GM12872 (cell line): ENCODE results near the gene KLK14.

Source experiments
- TF ChIP-seq, protein P1 (sequence below): IDR thresholded peaks from 3 replicates; pipeline ENCODE4 v1.5.1; 2011; ENCODE audit warnings: low read depth, mild to moderate bottlenecking, low read length, moderate library complexity; ENCODE audit not compliant: insufficient read depth

KLK14 gene

DNA sequence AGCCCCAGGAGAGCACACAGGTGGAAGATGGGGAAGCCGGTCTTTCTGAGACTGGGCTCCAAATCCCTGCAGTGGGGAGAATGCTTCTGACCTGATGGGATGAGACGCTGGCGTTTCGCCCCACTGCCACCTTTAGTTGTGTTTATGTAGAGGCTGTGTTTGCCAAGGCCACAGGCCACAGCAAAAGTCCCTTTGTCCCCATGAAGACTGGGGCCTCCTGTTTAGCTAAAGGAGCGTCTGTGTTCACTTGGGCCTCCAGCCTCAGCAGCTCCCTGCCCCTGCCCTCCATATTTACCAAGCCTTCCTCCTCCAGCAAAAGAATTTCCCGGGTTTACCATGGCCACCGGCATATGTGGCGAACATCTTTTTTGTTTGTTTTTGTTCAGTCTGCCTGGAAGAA is 10.4 kb upstream of the KLK14 start:
- TF ChIP-seq, protein P1, sequence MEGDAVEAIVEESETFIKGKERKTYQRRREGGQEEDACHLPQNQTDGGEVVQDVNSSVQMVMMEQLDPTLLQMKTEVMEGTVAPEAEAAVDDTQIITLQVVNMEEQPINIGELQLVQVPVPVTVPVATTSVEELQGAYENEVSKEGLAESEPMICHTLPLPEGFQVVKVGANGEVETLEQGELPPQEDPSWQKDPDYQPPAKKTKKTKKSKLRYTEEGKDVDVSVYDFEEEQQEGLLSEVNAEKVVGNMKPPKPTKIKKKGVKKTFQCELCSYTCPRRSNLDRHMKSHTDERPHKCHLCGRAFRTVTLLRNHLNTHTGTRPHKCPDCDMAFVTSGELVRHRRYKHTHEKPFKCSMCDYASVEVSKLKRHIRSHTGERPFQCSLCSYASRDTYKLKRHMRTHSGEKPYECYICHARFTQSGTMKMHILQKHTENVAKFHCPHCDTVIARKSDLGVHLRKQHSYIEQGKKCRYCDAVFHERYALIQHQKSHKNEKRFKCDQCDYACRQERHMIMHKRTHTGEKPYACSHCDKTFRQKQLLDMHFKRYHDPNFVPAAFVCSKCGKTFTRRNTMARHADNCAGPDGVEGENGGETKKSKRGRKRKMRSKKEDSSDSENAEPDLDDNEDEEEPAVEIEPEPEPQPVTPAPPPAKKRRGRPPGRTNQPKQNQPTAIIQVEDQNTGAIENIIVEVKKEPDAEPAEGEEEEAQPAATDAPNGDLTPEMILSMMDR: no peak

DNA sequence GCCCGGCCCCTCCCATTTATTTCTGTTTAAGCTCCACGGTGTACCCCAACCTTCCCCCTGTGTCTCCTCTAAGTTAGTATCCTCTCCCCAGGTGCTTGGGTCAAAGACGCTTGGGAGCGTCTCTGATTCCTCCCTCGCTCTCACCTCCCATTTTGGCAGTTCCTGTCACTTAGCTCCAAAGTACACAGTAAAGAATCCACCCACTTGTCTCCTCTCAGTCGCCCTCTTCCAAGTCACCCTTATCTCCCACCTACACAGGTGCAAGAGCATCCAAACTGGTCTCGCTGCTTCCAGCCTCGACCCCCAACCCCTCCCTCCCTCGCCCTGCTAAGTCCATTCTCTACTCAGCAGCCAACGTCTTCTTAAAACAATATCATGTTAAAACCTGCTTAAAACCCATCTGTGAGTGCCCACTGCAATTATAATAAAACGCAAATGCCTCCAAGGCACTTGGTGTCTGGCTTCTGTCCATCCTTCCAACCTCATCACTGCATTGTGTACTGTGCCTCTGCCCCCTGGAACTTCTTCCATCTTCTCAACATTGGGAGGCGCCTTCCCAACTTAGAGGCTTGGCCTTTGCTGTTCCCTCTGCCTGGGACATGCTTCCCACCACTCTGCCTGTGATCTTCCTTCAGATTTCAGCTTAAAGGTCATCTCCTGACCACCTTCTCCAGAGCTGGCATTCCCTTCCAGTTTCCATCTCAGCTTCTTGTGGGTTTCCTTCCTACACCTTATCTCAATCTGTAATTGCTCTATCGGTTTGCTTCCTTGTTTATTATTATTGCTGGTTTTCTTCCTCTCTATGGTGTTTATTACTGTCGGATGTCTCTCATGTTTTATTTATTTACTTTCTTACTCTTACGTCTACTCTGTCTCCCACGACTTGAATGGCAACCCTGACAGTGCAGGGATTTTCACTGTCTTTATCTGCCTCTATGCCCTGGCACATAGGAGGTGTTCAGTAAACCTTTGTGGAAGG is 9.5 kb upstream of the KLK14 start:
- TF ChIP-seq, protein P1: no peak

DNA sequence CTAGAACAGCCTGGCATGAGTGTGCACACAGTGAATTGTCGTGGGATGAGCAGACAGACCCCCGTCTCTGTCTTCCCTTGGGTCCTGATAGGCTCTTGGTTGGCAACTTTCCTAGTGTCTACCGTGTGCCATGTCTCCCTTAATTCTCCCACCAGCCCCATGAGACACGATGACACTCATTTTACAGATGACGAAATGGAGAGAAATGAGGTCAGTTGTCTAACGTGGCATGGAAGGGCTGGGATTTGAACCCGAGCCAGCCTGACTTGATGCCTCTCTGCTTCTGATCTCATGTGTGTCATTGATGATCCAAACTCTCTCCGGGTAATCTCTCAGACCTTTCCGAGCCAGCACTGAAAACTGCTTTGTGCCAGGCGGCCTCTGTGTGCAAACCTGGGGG is 8.4 kb upstream of the KLK14 start:
- TF ChIP-seq, protein P1: no peak

DNA sequence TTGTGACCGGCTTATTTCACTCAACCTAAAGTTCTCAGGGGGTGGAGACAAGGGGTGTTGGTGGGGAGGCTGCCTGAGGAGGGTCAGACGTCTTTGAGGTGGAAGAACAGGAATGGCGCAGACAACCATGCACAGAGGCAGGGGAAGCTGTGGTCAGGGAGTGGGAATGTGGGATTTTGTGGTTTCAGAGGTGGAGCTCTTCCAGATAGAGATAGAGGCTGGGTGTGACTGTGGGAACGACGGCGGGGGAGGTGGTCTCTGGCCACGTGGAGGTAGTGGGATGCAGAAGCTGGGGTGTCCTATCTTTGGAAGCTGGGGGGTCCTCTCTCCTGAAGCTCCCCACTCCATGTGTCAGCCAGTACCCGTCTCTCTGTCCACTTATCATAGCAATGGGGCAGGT is 7.8 kb upstream of the KLK14 start:
- TF ChIP-seq, protein P1: no peak

DNA sequence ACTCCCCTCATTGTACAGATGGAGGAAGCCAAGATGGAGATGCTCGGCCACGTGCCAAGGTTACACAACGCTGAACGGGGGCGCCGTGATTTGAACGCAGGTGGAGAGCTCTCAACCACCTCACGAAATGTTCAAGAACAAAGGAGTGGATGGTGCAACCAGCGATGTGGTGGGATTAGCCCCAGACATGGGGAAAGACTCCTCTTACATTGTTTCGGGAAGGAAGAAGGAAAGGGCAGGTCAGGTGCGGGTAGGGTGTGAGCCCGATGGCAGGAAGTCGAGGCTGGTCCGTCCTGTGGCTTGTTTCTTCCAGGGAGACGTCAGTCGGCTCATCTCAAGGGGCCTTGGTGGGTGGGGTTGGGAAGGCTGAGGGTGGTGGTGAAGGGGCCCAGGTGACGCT is 7.1 kb upstream of the KLK14 start:
- TF ChIP-seq, protein P1: no peak

DNA sequence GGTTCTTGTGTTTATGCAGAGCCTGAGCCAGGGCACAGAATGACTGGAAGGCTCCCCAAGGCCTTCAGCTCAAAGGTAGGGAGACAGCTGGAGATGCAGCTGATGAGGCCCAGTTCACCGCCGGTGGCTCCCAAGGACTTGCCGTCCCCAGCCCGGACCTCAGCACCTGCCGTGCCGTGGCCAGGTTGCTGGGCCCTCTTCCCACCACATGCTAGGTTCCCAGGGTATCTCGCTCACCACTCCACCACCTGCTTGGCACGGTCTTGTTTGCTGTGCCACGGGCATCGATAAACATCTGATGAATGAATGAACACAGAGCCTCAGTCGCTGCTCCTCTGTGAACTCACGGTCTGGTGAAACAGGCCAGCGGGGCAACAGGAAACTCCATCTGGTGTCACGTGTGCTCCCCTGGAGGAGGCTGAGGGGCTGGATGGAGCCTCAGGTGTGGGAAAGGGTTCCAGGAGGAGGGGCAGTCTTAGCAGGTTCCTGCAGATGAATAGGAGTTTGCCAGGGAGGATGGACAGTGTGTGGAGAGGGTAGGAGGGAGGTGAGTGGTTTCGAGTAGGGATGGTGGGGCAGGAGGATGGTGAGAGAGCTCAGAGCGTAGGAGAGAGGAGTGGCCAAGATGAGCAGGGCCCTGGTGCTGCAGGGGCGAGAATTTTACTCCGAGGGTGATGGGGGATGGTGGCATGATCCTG is 3.6 kb upstream of the KLK14 start:
- TF ChIP-seq, protein P1: no peak

DNA sequence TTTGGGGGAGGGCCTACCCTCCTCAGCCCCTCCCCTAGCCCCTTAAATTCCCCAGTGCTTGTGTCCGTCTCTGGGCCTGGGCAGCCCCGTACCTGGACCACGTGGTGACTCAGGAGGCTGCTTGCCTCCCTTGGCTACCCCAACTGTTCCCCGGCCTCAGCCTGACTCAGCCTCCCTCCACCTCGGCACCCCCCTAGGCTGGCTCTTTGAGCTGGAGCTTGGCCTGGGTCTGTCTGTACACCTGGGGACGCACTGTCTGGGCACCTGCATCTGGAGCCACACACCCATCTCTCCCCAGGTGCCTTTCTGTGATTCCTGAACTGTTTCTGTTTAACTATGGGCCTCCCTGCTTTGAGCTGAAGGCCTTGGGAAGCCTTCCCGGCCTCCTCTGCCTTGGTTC is 1.8 kb upstream of the KLK14 start:
- TF ChIP-seq, protein P1: no peak
